CD1c-positive myeloid dendritic cell (primary cell): ENCODE results near the gene ADARB1.

Experiments used
- DNase-seq: peaks from one replicate; pipeline ENCODE4 v3.0.0-alpha.2; 2016; ENCODE audit errors: extremely low spot score

Gene ADARB1

DNA sequence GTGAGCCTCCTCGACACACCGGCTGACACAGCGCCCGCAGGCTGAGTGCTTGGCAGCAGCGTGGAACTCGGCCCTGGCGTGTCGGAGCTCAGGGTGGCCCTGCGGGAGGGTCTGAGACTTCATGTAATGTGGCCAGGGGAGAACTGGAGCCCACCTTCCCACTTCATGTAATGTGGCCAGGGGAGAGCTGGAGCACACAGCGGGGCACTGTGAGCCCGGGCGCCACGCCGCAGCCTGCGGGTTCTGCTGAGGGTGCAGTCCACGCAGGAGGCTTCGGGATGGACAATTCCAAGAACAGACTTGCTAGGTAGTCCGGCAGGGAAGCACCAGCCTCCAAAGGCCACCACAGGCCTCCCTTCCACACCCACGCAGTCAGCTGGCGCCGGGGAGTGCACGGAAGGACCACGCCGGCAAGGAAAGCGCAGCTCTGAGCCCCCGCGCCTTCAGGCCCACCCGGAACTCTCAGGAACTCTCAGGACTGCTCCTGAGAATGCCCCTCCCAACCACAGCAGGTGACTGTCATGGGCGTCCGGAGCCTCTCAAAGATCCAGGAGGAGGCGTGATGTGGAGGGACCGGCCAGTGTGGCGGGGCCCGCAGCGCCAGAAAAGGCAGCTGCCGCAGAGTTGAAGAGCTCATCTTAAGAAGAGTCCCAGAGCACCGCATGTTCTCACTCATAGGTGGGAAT, 19.3 kb upstream of the ADARB1 start:
- no peak for DNase-seq

DNA sequence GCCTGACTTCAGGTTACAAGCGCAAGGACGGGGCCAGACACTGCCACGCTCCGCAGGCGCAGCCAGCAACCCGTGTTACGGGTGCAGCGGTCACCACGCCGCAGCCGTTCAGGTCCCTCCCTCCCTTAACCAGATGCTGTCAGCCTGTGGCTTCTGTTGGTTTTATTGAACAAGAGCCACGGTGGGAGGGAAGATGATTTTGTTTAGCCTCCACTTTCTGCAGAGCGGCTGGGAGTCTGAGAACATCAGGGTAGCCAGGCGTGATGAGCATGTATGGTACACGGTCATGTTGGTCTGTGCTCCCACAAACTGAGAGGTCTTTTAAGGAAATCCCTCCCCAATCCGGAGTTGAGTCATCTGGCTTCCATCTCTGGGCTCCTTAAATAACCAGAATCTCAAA, 18.5 kb upstream of the ADARB1 start:
- DNase-seq, result no peak

DNA sequence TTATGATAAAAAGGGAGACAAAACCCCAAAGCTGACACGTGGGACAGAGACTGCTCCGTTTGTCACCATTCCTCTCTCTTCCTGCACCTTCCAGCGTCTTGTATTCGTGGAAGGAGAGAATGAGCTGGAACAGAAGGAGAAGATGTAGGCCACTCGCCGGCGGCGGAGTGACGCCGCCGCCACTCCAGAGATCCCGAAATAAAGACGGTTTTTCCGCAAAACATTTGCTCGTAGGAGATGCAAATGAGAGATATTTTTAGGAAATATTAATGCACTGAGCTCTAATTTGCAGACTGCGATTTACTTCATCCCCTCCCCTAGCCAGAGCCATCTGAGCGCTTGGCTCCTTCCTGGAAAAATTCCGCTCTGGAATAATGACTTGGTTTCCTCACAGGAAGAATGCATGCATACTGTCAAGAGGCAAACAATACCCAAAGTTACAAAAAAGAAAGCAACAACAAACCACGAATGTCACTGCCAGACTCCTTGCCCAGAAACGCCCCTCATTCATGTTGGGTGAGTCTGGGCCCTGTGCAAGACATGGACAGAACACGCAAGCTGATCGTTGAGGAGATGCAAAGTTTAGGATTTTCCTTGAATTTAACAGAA, 18.0 kb upstream of the ADARB1 start:
- no peak for DNase-seq

DNA sequence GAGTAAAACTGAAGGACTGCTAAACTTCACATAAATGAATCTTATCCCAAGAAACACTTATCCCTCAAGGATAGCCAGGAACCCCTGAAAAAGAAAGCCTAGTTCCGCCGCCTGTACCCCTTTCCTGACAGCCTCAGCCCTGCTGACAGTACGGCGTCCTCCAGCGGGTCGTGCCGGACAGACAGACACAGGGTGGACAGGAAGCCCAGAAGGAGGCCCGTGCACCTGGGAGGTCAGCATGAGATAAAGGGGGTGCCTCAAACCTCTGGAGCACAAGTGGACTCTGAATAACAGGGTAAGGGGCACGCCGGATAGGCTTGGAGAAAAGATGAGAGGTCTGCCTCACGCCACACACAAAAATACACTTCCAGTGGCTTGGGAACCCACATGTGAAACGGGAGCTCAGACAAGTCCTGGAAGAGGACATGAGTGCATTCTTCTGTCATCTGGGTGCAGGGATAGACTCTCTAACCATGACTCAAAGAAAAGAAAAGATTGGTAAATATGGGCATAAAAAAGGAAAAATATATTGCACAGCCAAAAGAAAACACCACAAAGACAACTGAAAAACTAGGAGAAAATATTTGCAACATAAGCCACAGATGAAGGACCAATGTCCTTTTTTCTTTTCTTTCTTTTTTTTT, 17.3 kb upstream of the ADARB1 start:
- DNase-seq, result no peak

DNA sequence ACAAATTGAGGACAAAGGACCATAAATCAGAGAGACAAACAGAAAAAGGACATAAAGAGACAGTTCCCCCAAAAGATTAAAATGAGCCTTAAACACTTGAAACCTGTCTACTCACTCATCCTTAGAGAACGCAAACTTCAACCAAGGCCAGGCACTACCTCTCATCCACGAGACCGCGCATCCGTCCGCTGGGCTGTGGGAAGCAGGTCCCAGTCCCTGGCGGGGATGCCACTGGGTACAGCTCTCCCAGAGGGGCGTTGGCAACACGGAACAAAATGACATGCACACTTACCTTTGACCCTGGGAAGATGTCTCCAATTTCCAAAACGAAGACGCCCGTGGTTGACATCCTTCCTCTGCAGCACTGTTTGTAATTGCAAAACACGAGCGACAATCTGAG, 16.5 kb upstream of the ADARB1 start:
- DNase-seq, result no peak

DNA sequence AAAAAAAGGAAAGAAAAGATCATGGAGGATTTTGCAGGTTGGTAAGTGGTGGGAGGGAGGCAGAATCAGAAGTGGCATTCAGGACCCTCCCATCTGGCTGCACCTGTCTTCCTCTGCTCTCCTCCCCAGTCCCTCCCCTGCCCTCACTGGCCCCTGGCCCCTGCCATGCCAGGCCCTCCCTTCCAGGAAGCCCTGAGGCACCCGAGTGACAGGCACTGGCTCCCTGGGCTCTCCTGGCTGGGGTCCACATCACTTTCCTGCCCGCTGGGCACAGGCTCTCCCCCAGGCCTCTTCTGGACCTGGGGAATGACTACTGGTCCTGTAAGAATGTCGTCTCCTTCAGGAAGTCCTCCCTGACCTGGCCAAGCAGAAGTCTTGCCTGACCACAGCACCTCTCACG, 15.3 kb upstream of the ADARB1 start:
- DNase-seq, result no peak

DNA sequence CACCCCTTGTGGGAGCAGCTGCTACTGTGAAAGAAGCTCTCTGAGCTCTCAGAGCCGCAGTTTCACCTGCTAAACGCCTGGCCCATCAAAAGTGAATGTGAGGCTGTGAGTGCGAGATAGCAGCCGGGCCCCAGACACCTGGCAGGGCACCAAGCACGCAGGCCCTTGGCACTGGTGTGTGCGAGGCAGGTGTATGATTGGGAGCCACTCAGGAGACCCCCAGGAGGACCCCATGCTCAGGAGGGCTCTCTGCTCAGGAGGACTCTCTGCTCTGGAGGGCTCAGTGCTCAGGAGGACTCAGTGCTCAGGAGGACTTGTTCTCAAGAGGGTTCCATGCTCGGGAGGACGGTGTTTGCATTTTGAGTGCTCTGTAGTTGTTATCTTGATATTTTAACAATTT, 14.3 kb upstream of the ADARB1 start:
- no peak for DNase-seq

DNA sequence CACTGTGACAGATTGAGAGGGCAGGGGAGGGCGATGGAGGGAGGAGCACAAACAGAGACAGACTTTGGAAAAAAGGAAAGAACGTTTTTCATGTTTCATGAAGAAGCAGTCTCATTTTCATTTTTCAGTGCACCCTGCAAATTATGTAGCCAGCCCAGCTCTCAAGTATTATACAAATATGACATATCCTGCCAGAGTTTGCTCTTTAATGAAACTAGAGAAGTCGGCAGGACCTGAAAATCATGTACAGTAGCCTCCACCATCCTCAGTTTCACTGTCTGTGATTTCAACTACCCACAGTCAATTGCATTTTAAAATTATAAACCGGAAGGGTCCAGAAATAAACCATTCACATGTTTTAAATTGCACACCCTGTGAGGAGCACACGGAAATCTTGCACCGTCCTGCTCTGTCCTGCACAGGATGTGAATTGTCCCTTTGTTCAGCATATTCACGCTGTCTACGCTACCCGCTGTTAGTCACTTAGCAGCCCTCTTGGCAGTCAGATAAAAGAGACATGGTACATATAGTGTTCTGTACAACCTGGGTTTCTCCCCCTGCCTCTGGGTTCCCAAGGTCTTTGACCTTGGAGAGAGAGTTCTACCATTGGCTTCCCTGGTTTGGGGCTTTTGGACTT, 13.6 kb upstream of the ADARB1 start:
- no peak for DNase-seq

DNA sequence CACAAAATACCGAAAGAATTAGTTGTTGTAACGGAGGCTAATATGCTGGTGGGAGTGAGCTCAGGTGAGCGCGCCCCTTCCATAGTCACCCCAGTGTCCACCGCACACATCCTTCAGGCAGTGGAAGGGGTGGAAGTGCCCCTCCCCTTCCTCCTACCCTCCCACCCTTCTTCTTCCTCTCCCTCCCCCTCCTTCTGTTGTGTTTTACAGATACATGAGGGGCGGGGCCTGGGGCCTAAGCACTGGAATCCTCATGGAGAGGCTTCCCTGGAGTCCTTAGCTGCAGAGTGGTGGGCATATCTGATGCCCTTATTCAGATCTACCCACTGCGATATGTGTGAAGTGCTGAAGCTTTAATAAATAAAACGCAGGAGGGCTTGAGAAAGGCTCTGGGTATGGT, 10.3 kb upstream of the ADARB1 start:
- no peak for DNase-seq

DNA sequence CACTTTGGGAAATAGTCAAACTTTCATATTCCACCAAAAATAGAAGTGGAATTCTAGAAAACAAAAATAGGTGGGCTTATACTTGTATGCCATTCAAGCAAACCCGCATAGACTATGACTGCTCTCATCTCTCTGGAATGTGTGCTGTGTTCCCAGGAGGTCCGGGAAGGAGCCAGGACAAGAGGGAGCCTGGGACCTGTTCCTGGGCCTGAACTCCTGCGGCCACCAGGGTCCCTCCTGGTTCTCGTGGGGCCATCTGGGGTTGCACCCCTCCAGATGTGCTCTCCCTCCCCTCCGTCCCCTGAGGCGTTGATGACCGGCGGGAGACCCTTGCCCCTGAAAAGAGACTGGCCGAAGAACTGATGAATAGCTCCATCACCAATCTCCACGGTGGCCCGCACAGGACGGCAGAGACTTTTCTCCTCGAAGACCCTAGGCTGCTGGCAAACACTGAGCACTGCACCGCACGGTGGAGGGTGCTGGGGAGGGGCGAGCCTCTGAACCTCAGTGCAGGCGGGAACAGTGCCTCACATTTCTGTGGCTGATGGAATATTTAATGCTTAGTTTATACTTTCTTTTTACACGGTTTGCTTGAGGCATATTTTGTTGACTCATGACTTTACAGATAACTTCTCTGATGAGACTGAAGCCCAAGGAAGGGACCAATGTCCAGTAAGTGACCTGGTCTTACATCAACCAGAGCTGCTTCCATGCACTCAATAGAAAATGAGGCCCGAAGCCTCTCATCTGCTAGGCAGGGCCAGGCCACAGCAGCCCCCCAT, 9.6 kb upstream of the ADARB1 start:
- no peak for DNase-seq

DNA sequence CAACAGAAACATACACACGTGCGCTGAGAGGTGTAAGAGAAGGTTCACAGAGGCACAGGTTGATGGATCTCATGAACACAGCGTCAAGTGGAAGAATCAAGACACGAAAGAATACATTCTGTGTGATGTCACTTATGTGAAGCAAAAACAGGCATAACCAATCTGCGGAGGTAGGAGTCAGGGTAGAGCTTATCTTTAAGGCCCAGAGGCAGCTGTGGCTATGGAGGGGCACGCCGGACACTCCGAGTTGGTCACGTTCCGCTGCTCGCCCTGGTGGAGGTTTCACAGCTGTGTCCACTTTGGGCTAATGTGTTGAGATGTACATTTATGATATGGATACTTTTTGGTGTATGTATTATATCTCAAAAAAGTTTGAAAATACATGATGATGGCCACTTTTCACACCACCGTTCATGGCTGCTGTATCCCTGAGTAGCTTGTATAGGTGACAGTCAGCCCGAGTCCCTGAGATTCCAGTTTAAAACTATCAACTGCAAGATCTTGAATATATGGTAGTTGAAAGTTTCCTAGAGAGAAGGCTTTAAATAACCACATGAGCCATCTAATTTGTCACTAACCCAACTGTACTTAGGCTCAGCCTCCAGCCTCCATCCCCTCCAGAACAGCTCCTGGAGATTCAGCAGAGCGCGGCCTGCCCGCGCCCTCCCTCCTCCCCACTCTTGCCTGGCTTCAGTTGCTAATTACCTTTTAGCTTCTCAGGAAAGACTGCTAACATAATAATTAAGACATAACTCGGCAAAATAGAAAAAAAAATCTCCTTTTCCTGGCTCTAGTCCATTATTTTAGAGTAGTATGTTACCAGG, 6.7 kb upstream of the ADARB1 start:
- DNase-seq, result no peak

DNA sequence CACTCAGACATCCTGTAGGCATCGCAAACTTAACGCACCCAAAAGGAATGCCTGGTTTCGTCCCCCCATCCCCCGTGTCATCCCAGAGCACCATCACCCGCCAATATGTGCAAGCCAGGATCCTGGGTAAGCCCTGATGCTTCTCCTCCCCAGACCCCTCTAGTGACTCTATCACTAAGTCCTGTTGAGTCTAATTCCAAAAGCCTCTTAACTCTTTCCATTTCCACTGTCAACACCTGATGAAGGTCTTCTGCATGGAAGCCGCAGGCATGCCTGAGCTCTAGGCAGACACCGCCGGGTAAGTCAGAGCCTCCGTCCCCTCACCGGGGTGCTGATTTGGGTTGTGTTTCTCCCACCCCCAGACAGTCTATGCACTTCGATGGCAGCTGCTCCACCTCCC, 5.3 kb upstream of the ADARB1 start:
- DNase-seq, result no peak

DNA sequence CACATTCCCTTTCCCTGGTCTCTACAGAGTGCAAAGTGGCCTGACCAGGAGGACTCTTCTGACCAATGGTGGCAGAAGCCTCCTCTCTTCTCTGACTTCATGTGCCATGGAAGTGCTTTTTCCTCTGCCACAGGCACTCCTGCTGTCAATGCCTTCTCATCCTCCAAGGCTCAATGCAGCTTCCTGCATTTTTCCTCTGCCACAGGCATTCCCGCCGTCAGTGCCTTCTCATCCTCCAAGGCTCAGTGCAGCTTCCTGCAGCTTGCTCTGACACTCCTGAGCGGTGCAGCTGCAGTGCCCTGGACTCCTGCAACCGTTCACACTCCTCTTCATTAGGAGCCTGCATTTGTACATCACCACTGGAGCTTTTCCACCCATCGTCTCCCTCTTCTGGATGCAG, 4.7 kb upstream of the ADARB1 start:
- DNase-seq, result no peak

DNA sequence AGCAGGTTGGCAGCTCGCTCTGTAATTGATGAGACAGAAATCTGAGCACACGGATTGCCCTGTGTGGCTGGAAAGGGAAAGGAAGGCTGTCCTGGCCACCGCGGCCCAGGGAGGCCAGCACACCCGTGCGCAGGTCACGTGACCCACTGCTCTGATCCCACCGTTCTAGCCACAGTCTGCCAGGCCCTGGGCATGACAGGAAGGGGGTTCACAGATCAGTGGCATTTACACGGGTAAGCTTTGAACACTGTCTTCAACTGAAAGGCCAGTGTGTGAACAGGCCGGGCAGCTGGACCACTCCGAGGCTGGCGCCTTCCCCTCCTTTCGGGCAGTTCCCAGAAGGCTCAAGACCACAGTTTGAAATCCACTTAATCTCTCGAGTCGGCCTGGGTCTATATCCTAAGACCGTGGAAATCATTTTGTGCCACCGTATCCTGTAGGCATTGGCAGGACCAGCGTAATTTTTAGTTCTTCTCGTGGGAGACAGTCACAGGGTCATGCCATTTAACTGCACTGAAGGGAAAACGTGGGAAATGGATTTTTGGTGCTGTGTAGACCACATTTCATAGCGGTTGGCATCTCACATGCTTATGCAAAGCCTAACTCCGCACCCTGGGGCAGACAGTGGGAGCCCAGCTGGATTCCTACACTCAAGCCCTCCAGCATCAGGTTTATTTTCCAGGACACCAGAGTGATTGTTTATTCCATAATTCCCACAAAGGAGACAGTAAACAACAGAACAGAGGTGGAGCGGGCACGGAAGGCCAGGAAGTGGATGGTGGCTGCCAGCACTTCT, 3.1 kb upstream of the ADARB1 start:
- no peak for DNase-seq

DNA sequence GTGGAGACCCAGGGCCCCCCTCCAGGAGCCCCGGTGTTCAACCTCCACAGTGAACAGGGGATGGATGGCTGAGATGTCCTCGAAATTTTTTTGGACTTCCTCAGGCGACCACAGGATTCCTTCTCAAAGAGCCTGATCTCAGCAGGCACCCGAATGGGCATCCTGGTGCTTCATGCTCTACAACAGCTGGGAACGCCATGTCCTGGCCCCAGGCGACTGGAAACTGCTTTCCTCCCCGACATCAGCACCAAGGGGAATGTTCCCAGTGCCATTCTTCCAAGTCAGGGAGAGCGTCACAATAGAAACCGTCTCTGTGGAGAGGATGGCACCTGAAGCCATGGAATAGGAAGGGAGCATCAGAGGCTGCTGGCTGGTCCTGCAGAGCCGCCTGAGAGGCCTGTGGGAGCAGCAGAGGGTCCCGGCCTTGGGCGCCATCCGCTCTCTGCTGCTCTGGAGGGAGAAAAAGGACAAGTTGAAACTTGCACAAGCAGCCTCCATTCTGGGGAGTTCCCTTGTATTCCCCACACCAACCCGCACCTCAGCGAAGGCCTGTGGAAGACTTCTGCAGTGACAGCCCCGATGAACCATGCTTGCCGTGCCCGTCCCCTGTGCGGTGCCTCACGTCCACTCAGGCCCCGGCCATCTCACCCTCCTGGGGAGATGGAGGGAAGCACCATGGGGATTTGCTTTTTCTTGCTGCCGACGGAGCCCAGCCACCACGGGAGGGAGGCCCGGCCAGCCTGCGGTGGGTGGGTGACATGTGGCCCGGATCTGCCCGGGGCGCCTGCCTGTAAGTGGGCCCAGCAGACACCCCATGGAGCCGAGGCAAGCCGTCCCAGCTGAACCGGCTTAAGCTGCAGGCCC, 2.3 kb upstream of the ADARB1 start:
- DNase-seq, result no peak

DNA sequence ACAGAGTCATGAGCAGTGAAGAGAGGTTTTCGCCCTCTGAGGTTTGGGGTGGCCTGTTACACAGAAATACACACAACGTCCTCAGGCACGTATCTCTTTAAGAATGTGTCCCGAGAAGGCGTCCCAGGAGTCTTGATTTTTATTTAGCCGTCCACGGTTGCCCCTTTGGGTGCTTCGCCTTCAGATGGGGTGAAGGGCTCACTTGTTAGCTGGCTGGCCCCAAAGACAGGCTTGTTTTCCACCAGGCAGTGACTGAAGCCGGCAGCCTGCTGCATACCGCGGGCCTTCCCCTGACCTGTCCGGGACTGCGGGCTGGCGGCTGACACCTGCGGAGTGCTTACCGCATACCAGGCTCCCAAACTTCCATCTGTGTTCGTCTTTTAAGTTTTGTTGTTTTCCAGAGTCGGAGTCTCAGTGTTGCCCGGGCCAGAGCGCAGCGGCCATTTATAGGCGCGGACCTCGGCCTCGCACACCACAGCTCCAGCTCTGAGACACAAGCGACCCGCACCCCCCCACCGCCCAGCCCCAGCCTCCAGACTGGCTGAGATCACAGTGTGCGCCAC, 1.6 kb upstream of the ADARB1 start:
- no peak for DNase-seq

DNA sequence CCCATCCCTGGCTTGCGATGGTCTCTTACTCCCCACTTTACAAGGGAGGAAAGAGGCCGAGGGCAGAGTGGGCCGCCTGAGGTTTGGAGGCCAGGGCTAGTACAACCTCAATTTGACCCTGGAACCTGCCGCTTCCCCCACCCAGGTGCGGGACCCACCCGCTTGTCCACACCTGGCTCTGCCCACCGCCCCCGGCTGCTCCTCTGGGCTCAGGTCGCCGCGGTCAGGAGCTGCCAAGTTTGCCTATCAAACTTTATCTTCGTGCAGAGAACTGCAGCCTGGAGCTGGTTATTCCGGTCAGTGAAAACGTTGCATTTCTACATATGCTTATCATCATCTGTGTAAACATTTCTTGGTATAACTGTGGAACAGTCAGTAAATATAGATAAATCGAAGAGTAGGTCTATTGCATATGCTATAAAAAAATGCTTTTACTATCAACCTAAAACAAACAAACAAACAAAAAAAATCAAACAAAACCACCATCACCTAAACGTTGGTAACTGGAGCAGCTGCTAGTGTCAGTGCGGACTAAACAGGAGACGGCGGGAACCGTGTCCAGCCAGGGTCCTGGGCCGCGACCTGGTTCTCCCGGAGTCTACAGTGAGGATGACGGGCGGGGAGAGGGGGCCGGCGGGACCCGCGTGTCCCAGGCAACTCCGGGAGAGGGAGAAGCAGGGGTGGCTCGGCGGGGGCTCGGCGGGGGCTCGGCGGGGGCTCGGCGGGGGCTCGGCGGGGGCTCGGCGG, 906 bp upstream of the ADARB1 start:
- no peak for DNase-seq

DNA sequence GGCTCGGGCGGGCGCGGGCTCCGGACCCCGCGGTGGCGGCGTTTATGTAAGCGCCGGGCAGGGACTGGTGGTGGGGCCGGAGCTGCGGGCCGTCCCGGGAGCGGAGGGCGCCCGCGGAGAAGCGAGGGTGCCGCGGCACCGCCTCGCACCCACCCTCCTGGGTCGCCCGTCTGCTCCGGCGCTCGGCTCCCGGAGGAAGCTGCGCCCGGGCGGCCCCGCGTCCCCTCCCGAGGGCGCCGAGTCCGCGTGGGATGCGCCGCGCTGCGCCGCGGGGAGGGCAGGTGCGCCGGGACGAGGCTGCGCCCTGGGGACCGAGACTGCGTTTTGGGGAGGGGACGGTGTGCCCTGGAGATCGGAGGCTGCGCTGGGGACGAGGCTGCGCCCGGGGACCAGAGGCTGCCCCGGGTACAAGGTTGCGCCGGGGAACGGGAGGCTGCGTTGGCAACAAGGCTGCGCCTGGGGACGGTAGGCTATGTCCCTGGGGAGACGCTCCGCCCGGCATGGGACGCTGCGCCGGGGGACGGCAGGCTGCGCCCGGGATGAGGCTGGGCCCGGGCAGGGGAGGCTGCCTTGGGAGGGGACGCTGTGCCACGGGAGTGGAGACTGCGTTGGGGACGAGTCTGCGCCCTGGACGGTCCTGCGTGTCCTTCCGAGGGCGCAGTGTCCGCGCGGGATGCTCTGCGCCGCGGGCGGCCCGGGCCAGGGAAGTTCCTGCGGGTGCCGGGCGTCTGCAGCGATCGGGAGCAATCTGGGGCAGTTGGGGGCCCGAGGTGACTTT, 627 bp downstream of the ADARB1 start:
- DNase-seq, result peak; percentile 22
